Colon (tissue), 2 donors: ENCODE data around the gene RILP.

Source experiments
- FAIRE-seq: peaks from 2 replicates; lab custom pipeline; 2012; peaks lifted over from hg19 to GRCh38; lab: Jason Lieb, UNC
- donor health status: control.
- donor health status: control.

The RILP gene

DNA sequence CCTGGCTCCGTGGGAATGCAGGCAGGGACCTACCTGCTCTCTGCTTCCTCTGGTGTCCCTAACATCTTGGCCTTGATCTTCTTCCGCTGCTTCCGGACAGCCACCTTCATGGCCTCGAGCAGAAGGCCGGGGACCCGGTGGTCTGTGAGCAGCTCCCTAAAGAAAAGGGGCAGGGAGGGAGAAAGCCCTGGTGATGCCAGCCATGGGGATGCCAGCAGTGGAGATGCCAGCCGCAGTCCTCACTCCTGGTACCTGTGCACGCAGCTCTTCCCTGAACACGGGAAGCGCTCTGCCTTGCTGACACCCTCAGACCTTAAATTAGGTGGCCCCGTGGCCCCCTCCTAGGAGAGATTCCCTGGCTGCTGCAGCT is 1.9 kb downstream of the RILP start:
- FAIRE-seq = no peak

DNA sequence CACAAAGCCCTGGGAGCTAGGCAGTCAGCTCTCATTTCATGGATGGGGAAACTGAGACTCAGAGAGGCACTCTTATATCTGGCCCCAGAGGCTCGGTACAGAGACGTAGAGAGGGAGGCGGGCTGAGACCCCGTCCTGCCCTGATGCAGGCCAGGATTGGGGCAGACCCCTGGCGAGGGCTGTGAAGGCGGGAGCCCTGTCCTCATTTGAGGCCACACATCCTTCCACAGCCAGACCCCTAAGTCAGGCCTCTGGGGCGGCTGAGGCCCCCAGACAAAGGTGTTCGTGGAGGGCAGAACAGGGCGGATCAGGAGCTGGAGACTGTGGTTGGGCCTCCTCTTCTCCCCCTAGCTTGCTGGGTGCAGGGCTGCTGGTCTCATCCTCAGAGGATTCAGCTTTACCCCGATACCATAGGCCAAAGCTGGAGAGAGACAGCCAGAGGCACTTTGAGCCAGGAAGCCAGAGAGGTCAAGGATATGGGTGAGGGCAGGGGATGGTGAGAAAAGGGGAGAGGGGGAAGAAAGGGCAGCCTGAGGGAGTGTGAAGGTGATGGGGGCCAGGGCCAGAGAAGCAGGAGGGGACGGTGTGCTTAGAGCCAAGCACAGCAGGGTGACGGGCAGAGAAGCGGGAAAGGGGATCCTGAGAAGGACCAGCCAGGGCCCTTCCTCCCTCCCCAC is 3.3 kb downstream of the RILP start:
- no peak for FAIRE-seq

DNA sequence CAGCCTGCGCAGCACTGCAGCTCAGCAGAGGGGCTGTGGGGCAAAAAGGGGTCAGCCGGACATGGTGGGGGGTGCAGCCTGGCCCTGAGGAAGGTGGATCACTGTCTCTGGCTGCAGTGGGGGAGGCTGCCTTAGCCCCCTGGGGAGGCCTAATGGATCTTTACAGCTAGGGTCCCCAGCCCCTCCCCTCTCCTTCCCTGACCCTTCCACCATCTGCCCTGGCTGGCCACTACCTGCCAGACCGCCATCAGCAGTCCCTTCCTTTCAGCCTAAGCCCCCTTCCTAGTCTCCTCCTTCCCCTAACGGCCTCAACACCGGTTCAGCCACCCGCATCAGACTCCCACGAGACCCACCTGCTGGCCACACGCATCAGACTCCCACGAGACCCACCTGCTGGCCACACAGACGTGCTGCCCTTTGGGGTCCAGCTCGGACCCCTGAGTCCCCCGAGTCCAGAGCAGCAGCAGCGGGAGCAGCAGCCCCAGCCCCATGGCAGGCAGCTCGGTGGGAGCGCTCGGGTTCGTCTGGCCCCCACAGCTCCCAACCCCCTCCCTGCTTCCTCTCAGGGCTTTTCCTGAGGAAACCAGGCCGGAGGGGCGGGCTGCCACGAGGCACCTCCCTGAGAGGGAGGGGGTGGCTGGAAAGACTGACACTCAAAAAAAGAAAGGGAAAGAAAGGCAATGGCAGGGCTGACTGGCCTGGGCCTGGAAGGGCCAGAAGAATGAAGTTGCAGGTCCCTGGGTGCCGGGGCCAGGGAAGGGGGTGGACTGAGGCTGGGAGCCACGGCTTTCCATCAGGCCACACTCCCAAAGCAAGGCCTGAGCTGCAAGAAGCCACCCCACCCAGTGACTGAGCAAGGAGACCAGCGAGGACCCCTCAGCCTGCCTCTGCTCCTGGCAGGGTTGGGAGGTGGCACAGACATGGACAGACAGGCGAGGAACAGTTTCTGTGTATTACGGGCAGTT is 4.2 kb downstream of the RILP start, which contains the start of gene SCARF1:
Gene SCARF1, minus strand, starts transcription at position 526 of the 965 bp plus-strand sequence. Its CDS starts 35 bp downstream, at position 491.
- FAIRE-seq = no peak

DNA sequence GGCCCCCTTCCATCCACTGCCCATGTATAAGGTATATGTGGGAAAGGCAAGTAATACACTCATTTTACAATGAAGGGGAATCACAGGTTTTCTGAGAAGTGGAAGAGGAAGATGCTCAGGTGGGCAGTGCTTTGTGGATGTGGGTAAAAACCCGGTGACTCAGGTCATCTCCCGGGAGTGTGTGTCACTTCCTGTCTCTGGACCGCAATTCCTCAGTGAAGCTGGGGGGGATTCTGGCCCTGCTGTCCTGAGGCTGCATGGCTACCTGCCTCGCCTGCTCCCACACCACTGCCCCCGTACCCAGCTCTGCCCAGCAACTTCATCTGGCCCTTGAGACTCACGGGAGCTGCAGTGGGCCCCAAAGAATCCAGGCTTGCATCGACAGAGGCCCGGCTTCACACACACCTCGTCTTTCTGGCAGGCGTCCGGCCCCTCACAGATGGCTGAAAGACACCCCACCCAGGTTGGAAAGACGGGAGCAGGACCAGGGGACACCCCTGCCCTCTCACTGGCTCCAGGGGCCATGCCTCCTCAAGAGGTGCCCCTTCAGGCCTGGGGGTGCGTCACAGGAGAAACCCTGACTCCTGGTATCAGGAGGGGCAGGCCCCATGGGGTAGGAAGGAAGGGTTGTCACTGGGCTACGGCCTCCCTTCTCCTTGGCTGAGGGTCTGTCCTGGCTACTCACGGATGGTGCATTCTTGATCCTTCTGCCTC is 5.0 kb downstream of the RILP start:
- FAIRE-seq = no peak

DNA sequence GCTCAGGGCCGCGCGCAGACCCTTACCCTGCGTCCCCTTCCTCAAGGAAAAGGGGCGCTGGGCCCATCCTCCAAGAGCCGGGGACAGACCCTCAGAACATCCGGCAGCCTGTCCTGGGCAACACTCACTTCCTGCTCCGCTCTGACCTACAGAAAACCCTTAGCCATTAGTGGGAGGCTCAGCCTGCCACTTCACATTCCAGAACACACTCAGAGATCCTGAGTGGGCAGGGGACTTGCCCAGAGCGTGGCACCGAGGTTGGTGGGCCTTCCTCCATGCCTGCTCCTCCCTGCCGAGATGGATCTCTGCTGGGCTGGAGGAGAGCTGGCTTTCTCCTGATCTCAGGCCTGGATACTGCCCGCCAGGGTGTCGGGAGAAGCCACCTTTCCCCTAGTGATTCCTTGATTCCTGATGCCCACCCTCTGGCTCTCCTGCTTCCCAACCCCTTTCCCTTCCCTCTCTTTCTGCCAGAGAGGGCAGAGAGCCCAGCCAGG is 5.6 kb downstream of the RILP start:
- no peak for FAIRE-seq

DNA sequence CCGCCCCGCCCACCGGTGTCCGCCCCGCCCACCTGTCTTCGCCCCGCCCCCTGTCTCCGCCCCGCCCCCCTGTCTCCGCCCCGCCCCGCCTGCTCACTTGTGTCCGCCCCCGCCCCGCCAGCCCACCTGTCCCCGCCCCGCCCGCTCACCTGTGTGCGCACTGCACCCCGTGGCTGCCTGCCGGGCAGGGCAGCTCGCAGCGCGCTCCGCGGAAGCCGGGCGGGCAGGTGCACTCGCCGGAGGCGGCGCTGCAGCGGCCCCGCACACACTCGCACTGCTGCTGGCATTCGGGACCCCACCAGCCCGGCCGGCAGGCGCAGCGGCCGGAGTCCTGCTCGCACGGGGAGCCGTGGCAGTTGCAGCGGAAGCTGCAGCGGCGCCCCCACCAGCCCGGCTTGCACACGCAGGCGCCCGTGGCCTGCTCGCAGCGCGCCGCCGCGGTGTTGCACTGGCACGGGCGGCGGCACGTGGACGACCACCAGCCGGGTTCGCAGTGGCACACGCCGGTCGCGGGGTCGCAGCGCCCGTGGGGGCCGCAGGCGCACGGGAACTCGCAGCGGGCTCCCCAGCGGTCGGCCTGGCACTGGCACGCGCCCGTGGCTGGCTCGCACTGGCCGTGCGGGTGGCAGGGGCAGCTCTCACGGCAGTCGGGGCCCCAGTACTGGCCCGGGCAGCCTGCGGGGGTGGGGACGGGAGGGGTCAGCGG is 6.2 kb downstream of the RILP start:
- no peak for FAIRE-seq

DNA sequence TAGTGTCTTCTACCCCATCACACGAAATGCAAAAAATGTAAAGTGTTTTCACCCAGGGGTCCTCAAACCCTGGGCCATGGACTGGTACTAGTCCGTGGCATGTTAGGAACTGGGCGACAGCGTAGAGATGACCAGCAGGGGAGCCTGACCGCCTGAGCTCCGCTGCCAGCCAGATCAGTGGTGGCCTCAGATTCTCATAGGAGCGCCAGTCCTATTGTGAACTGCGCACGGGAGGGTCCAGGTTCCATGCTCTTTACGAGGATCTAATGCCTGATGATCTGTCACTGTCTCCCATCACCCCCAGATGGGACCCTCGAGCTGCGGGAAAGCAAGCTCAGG is 8.6 kb downstream of the RILP start:
- FAIRE-seq = no peak

DNA sequence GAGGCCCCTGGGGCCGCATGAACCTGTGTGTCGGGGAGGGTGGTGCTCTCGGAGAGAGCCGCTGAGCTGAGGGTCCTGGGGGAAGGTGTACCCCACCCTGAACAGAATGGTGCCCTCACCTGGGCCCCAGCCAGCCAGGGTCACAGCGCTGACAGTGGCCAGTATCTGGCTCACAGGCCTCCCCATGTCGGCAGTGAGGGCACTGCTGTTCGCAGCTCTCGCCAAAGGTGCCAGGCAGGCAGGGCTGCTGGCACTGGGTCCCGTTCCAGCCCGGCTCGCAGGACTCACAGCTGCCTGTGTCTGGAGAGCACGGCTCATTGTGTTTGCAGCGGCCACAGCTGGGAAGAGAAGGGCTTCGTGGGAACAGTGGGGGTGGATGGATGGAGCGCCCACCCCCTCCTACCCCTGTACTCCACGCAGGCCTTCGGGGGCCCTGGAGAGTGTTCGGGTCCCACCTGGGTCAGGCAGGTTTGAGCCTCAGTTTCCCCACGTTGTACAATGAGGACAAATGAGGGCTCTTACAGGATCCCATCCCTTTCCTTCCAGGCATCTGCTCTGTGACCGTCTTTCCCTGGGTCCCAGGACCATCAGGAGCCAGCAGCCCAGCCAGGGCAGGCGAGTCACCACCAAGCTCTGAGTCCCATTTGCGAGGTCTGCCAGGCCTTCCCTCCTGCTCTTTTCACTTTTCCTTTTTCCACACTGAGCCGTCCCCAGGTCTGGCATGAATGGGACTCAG is 9.2 kb downstream of the RILP start:
- FAIRE-seq = no peak

DNA sequence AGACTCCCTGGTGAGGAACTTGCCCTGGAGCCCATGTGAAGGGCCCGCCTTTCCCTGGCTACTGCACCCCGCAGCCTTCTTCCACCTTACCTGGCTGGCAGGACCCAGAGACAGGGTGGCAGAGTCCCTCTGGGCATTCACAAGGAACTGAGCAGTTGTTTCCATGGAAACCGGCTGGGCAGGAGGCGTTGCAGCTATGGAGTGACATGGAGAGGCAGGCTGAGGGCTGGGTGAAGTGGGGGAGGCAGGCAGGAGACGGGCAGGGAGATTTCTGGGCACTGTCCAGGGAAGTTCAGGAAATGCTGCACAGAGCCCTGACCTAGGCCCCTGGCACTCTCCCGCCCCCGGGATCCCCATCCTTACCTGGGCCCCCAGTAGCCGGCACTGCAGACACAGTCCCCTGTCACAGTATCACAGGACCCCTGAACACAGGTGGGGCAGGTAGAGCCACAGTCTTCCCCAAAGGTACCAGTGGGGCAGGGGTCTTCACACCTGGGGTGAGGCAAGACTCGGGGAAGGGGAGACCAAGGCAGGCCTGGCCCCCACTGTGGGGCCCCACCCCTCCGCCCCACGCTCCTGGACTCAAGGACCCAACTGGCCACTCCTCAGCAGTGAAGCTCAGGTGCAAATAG is 10.0 kb downstream of the RILP start:
- FAIRE-seq = no peak

DNA sequence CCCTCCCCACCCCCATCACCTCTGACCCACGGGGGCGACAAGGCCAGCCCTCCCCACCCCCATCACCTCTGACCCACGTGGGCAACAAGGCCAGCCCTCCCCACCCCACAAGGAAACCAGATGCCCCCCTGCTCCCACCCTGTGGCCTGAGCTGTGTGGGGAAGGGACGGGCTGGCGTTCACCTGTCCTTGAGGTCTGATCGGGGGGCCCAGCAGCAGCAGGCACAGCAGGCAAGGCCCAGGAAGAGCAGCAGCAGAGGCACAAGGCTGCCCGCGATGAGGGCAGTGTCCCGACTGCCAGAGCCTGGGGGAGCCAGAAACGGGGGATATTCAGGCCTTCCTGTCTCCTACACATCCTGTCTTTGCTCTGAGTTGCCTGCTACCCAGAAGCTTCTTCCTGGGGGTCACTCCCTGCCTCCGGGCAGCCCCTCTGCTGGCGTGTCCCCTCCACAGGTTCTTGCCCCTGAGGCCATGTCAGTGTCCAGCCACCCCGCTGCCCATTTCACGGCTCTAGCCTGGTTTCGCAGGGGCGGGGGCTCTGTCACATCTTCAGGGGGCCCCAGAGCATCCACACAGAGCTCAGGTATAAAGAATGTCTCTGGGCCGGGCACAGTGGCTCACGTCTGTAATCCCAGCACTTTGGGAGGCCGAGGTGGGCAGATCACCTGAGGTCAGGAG is 10.9 kb downstream of the RILP start:
- FAIRE-seq = no peak

DNA sequence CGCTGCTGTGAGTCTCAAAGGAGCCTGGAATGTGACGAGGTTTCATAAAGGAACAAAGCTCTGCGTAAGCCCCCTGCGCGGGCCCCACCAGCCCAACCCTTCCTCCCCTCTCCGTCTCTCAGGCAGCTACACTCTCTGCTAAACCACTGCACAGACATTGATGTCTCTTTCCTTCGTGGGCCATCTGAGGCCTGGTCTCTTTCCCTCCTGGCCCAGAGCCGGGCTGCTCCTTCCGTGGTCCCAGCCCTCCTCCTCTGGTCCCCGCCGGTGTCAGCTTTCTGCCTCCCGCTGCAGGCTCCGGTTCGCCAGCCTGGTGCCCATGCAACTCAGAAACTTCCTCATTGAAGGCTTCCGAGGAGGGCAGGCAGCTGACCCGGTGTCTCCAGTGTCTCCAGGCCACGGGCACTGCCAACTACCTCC is 11.5 kb downstream of the RILP start:
- FAIRE-seq = no peak

DNA sequence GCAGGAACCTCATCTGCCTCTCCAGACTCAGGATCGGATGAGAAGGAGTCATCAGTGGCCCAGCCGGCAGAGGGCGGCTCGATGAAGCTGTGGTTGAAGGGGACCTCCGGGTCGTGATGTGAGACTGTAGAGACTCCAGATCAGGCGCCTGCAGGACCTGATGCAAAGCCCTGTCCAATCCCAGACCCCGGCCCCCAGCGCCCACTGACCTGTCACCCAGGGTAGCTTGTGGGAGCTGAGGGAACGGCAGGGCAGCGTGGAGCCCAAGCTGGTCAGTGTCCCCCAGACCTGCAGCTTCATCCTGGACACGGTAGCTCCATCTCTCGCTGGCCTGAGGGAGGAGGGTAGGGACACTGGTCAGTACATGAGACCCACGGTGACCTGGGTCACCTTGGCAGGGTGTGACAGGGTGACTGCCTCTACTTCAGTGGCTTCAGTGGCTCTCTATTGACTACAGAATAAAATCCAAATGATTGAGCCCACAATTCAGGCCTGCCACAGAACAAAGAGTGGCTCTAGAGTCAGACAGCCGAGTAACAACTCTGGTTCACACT is 12.9 kb downstream of the RILP start:
- no peak for FAIRE-seq

DNA sequence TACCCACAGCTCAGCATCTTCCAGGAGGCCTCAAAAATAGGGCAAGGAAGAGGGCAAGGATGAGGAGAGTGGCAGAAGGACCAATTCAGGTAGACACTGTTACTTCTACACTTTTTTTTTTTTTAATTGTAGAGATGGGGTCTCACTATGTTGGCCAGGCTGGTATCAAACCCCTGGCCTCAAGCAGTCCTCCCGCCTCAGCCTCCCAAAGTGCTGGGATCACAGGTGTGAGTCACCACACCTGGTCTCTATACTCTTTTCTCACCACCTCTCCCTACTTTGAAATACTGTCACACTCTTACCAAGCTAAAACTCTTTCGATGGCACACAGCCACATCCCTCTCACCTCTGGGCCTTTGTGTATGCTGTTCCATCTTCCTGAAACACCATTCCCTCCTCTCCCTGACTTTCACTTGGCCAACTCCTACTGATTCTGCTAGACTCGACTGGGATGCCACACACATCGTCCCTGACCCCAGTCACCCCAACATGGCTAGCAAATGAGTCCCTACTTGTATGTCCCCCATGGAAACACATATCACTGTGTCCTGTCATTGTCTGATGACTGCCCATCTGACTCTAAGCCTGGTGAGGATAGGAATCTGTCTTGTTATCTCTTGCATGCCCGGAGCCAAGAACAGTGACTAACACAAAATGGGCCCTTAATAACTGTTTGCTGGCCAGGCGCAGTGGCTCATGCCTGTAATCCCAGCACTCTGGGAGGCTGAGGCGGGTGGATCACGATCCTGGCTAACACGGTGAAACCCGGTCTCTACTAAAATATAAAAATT is 13.8 kb downstream of the RILP start:
- no peak for FAIRE-seq

DNA sequence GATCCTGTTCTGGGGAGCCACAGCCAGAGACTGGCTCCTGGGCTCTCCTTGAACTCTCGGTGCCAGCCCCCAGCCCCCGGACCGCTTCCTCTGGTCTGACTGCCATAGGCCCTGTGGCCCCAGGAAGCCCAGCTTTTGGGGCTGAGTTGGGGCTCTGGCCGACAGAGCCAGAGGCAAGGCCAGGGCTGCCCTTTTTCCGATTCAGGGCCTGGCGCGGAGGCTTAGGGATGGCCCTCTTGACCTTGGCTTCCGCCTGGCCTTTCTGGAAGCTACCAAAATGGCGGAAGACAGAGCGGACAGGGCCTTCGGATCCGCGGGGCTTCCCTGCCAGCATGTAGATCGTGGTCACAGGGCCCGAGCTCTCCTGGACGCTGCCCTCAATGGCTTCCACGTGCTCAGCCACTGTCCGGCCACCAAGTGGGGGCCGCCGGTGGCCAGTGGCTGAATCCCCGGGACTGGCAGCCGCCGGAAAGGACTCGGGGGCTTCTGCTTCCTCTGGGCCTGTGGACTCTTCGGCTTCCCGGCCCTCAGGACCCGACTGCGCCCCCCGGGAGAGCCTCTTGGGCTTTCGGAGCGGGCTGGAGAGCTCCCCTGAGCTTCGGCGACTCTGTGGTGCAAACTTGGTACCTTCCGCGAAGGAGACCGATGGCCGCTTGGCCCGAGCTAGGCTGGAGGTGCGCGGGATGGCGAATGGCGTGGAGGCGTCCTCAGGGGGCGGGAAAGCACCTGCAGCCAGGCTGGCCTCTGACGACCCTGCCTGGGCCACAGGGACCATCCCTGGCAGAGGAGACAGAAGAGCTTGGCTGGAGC is 14.6 kb downstream of the RILP start:
- no peak for FAIRE-seq

DNA sequence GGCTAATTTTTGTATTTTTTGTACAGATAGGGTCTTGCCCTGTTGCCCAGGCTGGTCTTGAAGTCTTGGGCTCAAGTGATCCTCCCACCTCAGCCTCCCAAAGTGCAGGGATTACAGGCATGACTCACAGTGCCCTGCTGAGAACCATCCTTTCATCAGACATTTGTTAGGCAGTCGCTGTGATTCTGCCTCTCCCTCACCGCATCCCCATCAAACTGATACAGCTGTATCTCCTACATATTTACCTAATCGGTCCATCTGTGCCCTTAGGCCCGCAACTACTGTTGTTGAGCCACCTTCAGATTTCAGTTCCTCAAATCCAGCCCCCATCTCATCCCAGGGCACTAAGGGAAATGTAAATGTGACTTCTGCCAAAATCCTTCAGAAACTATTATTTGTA is 19.0 kb downstream of the RILP start:
- no peak for FAIRE-seq

DNA sequence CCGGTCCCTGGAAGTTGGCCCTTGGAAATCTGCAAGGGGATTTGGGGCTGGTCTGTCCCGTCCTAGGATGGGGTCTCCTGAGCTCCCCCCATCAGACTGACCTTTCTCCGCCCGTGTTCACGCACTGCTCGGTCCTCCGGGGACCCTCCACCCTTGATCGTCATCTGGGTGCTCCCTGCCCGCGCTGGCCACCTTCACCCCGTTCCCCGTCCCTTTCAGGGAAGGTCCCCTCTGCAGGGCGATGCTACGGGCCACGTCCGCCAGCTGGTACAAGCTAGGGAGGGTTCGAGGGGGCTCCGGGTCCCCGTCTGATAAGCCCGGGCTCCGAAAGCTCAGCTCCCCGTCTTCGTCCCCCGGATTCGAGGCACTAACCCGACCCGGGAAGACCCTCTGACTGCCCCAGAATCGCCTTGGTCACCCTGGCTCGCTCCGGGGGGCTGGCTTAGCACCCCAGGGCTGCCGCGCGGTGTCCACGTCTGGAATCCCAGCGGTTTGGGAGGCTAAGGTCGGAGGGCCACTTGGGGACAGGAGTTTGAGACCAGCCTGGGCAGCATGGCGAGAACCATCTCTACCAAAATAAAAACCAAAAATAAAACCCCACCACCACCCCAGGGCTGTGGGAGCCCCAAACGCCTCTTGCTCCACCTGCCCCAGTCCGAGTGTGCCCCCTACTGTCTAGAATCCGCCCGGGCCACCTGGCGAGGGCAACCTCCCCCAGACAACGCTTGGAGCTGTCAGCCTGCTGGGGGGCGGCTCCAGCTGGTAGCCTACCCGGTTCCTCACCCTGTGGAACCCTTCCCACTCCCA is 20.0 kb downstream of the RILP start:
- no peak for FAIRE-seq

DNA sequence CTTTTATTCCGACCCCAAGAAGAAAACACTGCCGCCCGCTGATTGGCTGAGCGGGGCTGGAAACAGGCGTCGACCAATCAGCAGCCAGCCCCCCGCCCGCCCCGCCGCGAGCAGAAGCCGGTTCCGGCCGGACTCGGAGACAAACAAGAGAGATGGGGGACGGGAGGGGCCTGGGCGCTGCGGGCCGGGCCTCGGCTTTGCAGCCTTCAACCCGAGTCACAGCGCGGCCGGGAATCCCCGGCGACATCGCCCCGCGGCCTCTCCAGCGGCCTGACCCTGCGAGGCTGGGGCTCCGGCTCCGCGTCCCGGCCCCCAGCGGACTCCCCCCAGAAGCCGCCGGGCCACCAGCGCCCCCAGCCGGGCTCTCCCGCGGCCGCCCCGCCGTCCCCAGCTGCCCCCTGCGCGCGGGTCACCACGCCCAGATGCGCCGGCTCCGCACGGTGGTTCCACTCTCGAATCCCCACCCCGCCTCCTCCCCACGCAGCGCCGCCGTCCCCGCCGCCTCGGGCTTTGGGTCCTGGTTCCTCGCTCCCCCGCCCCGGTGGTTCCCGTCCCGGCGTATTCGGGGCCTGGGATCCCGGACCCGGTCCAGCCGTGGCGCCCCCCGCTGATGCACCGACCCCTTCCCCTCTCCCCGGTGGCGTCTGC is 20.7 kb downstream of the RILP start:
- FAIRE-seq = no peak
